Heart right ventricle (tissue), 16 donors: ENCODE measurements around the gene ZFP69. TPM values are rescaled to one million over a fixed set of nuclear protein-coding genes. Genes with fewer than 3 reads are reported as not detected.

Source experiments
- ATAC-seq, 8 donors: fragments of 200-7000 bp; cut with Tn5 transposase; one replicate each; pipeline ENCODE4 v1.9.1; 2020; ENCODE audit warnings: mild to moderate bottlenecking in 8 of 8, moderate library complexity in 8 of 8, moderate number of reproducible peaks in 1 of 8
- DNase-seq, 2 donors: peaks; one replicate each; pipeline ENCODE4 v3.0.0-alpha.2; 2020
- H3K27ac ChIP-seq, 10 donors: fragments of 200-600 bp; sonication (generic) in 2 of 10; one replicate each; pipeline versions ENCODE4 v1.5.0 to v1.8.0; 2020 to 2022; ENCODE audit warnings: mild to moderate bottlenecking in 3 of 10
- H3K27me3 ChIP-seq, 7 donors: fragments of 200-600 bp; one replicate each; pipeline ENCODE4 v1.8.0; 2021 to 2022; ENCODE audit warnings: mild to moderate bottlenecking in 2 of 7
- H3K36me3 ChIP-seq, 9 donors: fragments of 200-600 bp; sonication (generic) in 1 of 9; one replicate each; pipeline versions ENCODE4 v1.5.0 to v1.8.0; 2020 to 2022; ENCODE audit warnings: mild to moderate bottlenecking in 2 of 9
- H3K4me1 ChIP-seq, 9 donors: fragments of 200-600 bp; sonication (generic) in 1 of 9; one replicate each; pipeline versions ENCODE4 v1.5.0 to v1.8.0; 2020 to 2022; ENCODE audit warnings: mild to moderate bottlenecking in 4 of 9
- H3K4me3 ChIP-seq, 10 donors: fragments of 200-600 bp; sonication (generic) in 2 of 10; one replicate each; pipeline versions ENCODE4 v1.5.0 to v1.8.0; 2020 to 2022; ENCODE audit warnings: mild to moderate bottlenecking in 7 of 10, moderate library complexity in 2 of 10
- H3K9me3 ChIP-seq, 11 donors: fragments of 200-600 bp in 10 of 11; sonication (generic) in 2 of 11; one replicate each; pipeline versions ENCODE4 v1.5.0 to v1.8.0; 2013 to 2022; ENCODE audit warnings: mild to moderate bottlenecking in 2 of 11, control low read depth in 1 of 11, moderate library complexity in 1 of 11
- WGBS, 2 donors: extraction: QIAGEN DNeasy Blood & Tissue Kit; methylation state at CpG; one replicate each; pipeline ENCODE4 v1.1.7; 2013; ENCODE audit warnings: inconsistent platforms in 1 of 2; 5-methylcytosine and 5-hydroxymethylcytosine counted together
- intact Hi-C, 10 donors: fragments of 100-400 bp; cut with DNase I; formaldehyde crosslinking; loops; one replicate each; pipeline versions ENCODE4 v1.11.1 to v1.14.2; 2022
- polyA plus RNA-seq, 2 donors: library from polyadenylated mRNA; stranded (reverse); fragments of 200-250 nt; gene quantifications; one replicate each; pipeline ENCODE4 v1.2.3, GENCODE V29; 2013
- total RNA-seq, 10 donors: library from RNA; stranded (reverse); fragmentation: NEBNext Ultra II Directional in 3 of 10; extraction: Animal tissue kit (Norgen Biotek cat#: 25700) in 3 of 10; gene quantifications; one replicate each; pipeline versions ENCODE4 v1.2.1 to v1.2.4, GENCODE V29; 2021 to 2023
- TF ChIP-seq, protein P1 (sequence below), 9 donors: fragments of 200-600 bp; sonication (generic) in 2 of 9; IDR thresholded peaks; one replicate each; pipeline versions ENCODE4 v1.5.0 to v1.8.0; 2021 to 2022; ENCODE audit warnings: antibody characterized with exemption in 9 of 9, mild to moderate bottlenecking in 5 of 9, moderate library complexity in 1 of 9
- donor health status: Arrhythmogenic right ventricular cardiomyopathy.
- donor health status: ischemic (EF 13 %, LVEDD 7.1; RV severe dilation, severe dysfunction).
- donor health status: healthy with polysubstance abuse.
- donor health status: DM: no; HTN: yes; CAD: no.
- donor health status: DM: no; HTN: no; CAD: no.
- donor health status: ischemic (EF 25% LVEDD 6.9; RV normal size, moderate dysfunction).
- donor health status: ischemic (EF 25% LVEDD 5.7; RV mildly dilated, moderate dysfunction).
- donor health status: healthy.
- donor health status: DM: yes; HTN: yes; CAD: no.
- donor health status: Ischemic cardiomyopathy.
- donor health status: ischemic (EF 35%, LVEDD 5.7; RV mildly dilated, moderate dysfunction).
- donor health status: nonischemic (EF 11% LVEDD 7.7; RV severe dilation, severe dysfunction).
- donor health status: DM: yes; HTN: yes; CAD: no.
- donor health status: PGD.
- donor health status: ischemic (EF 29% LVEDD 5.4; RV normal size, mild dysfunction).
- donor health status: nonischemic (EF 23%, LVEDD 6.1; RV moderate dilation, normal function).

ZFP69 gene
- total and polyA plus RNA-seq, 12 donors = 1.1 to 2.6 (median 1.4) TPM

DNA sequence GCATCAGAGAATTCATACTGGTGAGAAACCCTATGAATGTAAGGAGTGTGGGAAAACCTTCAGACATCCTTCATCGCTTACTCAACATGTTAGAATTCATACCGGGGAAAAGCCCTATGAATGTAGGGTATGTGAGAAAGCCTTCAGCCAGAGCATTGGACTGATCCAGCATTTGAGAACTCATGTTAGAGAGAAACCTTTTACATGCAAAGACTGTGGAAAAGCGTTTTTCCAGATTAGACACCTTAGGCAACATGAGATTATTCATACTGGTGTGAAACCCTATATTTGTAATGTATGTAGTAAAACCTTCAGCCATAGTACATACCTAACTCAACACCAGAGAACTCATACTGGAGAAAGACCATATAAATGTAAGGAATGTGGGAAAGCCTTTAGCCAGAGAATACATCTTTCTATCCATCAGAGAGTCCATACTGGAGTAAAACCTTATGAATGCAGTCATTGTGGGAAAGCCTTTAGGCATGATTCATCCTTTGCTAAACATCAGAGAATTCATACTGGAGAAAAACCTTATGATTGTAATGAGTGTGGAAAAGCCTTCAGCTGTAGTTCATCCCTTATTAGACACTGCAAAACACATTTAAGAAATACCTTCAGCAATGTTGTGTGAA is 14.0 kb upstream of the ZFP69 start:
- 95 to 97% methylated on average over 3 of the region's 3 CpGs for WGBS, 2 donors
- H3K27me3 ChIP-seq = no peaks in the 10 kb centered on the region
- no peaks in the 10 kb centered on the region for H3K4me1 ChIP-seq
- H3K36me3 ChIP-seq = peaks cover 0 to 71% (median 28%) of the 10 kb centered on the region in 9 donors
- DNase-seq = no peak
- TF ChIP-seq, protein P1, sequence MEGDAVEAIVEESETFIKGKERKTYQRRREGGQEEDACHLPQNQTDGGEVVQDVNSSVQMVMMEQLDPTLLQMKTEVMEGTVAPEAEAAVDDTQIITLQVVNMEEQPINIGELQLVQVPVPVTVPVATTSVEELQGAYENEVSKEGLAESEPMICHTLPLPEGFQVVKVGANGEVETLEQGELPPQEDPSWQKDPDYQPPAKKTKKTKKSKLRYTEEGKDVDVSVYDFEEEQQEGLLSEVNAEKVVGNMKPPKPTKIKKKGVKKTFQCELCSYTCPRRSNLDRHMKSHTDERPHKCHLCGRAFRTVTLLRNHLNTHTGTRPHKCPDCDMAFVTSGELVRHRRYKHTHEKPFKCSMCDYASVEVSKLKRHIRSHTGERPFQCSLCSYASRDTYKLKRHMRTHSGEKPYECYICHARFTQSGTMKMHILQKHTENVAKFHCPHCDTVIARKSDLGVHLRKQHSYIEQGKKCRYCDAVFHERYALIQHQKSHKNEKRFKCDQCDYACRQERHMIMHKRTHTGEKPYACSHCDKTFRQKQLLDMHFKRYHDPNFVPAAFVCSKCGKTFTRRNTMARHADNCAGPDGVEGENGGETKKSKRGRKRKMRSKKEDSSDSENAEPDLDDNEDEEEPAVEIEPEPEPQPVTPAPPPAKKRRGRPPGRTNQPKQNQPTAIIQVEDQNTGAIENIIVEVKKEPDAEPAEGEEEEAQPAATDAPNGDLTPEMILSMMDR (IDR thresholded peaks at IDR 0.05) = no peak
- peaks cover 0 to 100% (median 97%) of the 10 kb centered on the region in 11 donors for H3K9me3 ChIP-seq
- H3K27ac ChIP-seq = no peak overlapping the region
- no peak overlapping the region for H3K4me3 ChIP-seq
- intact Hi-C loops = no loop called here
- no peak for ATAC-seq

DNA sequence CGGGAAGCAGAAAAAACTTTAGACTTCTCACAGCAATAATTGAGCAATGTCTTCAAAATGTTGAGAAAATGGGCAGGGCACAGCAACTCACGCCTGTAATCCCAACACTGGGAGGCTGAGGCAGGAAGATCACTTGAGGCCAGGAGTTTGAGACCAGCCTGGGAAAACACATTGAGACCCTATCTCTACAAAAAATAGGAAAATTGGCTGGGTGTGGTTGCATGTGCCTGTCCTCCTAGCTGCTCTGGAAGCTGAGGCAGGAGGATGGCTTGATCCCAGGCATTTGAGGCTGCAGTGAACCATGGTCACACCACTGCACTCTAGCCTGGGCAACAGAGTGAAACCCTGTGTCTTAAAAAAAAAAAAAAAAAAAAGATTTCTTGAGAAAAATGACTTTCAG is 7.8 kb upstream of the ZFP69 start:
- intact Hi-C loops = no loop called here
- ATAC-seq (no peak), DNase-seq (no peak)
- WGBS, 2 donors = 95% methylated on average over 2 of the region's 2 CpGs
- H3K27me3 ChIP-seq = no peaks in the 10 kb centered on the region
- TF ChIP-seq, protein P1 (IDR thresholded peaks at IDR 0.05) = no peak
- H3K36me3 ChIP-seq = peaks cover 0 to 10% (median 0%) of the 10 kb centered on the region in 9 donors
- no peak overlapping the region for H3K27ac ChIP-seq
- no peak overlapping the region for H3K4me3 ChIP-seq
- peaks cover 0 to 97% (median 59%) of the 10 kb centered on the region in 11 donors for H3K9me3 ChIP-seq
- no peaks in the 10 kb centered on the region for H3K4me1 ChIP-seq

DNA sequence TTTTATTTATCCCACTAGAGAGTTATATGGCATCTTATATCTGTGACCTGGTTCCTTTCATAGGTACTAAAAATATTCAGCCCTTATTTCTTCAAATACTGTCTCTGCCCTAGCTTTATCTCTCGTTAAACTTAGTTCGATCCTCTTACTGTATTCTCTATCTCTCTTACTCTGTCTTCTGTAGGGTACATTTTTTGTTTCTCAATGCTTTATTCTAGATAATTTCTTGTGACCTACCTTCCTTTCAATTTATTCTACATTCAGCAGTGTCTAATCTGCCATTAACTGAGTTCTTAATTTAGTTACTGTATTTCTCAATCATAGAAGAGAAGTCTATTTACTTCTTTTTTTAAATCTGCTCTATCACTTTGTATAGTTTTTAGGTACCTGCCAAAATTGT is 1.8 kb upstream of the ZFP69 start:
- Histone ChIP-seq H3K36me3 (peaks cover 0 to 8% (median 0%) of the 10 kb centered on the region in 9 donors), H3K9me3 (peaks cover 0 to 59% (median 18%) of the 10 kb centered on the region in 11 donors), H3K27me3 (no peaks in the 10 kb centered on the region), H3K4me3 (no peak overlapping the region), H3K4me1 (peaks cover 0 to 12% (median 8%) of the 10 kb centered on the region in 9 donors), H3K27ac (no peak overlapping the region)
- no peak for DNase-seq
- intact Hi-C loops = no loop called here
- ATAC-seq = no peak
- 88 to 90% methylated on average over 2 of the region's 2 CpGs for WGBS, 2 donors
- TF ChIP-seq, protein P1 (IDR thresholded peaks at IDR 0.05) = no peak

DNA sequence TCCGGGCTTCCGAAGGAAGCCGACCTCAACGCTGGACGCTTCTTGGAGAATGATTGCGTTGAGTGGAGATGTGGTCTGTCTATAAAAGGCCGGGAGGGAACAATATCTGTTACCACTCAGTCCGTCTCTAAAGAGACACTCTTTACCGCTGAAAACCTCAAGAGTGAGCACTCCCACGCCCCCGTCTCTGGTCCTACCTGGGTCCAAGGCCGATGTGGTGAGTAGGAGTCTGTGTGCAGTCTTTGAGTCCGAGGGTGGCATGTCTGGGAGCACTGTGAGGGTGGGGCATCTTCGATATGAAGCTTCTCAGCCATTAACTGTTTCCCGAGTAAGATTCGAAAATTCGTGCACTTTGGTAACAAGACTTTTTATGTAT is 576 bp downstream of the ZFP69 start:
- H3K27ac ChIP-seq = peak overlapping the region in 9 of 10 donors; percentile 13 to 84 (median 68)
- TF ChIP-seq, protein P1 (IDR thresholded peaks at IDR 0.05) = no peak
- WGBS, 2 donors = 3% methylated on average over 17 of the region's 17 CpGs

More for the DNA sequence above, 576 bp downstream of the ZFP69 start:
- Histone ChIP-seq H3K4me3 (peak overlapping the region; percentile 58 to 97 (median 90)), H3K27me3 (no peaks in the 10 kb centered on the region), H3K4me1 (peaks cover 0 to 12% (median 8%) of the 10 kb centered on the region in 9 donors), H3K9me3 (peaks cover 0 to 45% (median 9%) of the 10 kb centered on the region in 11 donors), H3K36me3 (peaks cover 0 to 20% (median 8%) of the 10 kb centered on the region in 9 donors)
- DNase-seq (peak in 1 of 2 donors; percentile 6), ATAC-seq (peak; percentile 10 to 78 (median 53))
- intact Hi-C loops = no loop called here
